ENCODE measurements around the gene S100A3.

S100A3 gene

GRCh38 chr1:153549741-153550397 lies 811 bp upstream of the S100A3 start:
- H3K27ac ChIP-seq (ENCODE audit: low read depth, low read length), result no peak overlapping the region
- peaks cover 22 to 27% of the 10 kb centered on the region in 2 donors for H3K4me1 ChIP-seq (ENCODE audit: control insufficient read depth in 1 of 2, insufficient read depth in 2 of 2, low read length in 2 of 2)

GRCh38 chr1:153547560-153548551 lies 1.2 kb downstream of the S100A3 start:
- H3K9ac ChIP-seq (ENCODE audit: low read depth in 1 of 2, low read length in 2 of 2), result no peak overlapping the region
- no peak overlapping the region for H3K27ac ChIP-seq (ENCODE audit: low read depth, low read length)
- no peaks in the 10 kb centered on the region for H3K27me3 ChIP-seq (ENCODE audit: control insufficient read depth in 1 of 2, insufficient read depth in 2 of 2, low read length in 2 of 2)
- no peaks in the 10 kb centered on the region for H3K36me3 ChIP-seq (ENCODE audit: control insufficient read depth in 1 of 2, insufficient read depth in 2 of 2, low read length in 2 of 2)
- peaks cover 40 to 47% of the 10 kb centered on the region in 2 donors for H3K4me1 ChIP-seq (ENCODE audit: control insufficient read depth in 1 of 2, insufficient read depth in 2 of 2, low read length in 2 of 2)
- H3K4me3 ChIP-seq (ENCODE audit: low read depth in 1 of 2, low read length in 2 of 2), result no peak overlapping the region
- H3K9me3 ChIP-seq (ENCODE audit: control insufficient read depth in 1 of 2, low read length in 2 of 2), result no peaks in the 10 kb centered on the region

More at GRCh38 chr1:153549741-153550397, 811 bp upstream of the S100A3 start:
- Histone ChIP-seq H3K36me3 (ENCODE audit: control insufficient read depth in 1 of 2, insufficient read depth in 2 of 2, low read length in 2 of 2) (no peaks in the 10 kb centered on the region), H3K4me3 (ENCODE audit: low read depth in 1 of 2, low read length in 2 of 2) (no peak overlapping the region), H3K9ac (ENCODE audit: low read depth in 1 of 2, low read length in 2 of 2) (no peak overlapping the region), H3K9me3 (ENCODE audit: control insufficient read depth in 1 of 2, low read length in 2 of 2) (no peaks in the 10 kb centered on the region), H3K27me3 (ENCODE audit: control insufficient read depth in 1 of 2, insufficient read depth in 2 of 2, low read length in 2 of 2) (no peaks in the 10 kb centered on the region)

- no peaks in the 10 kb centered on the region for H3K9me3 ChIP-seq (ENCODE audit: control insufficient read depth in 1 of 2, low read length in 2 of 2)
- no peaks in the 10 kb centered on the region for H3K36me3 ChIP-seq (ENCODE audit: control insufficient read depth in 1 of 2, insufficient read depth in 2 of 2, low read length in 2 of 2)
- no peak overlapping the region for H3K27ac ChIP-seq (ENCODE audit: low read depth, low read length)
- H3K4me3 ChIP-seq (ENCODE audit: low read depth in 1 of 2, low read length in 2 of 2), result no peak overlapping the region
- H3K9ac ChIP-seq (ENCODE audit: low read depth in 1 of 2, low read length in 2 of 2), result no peak overlapping the region
- H3K27me3 ChIP-seq (ENCODE audit: control insufficient read depth in 1 of 2, insufficient read depth in 2 of 2, low read length in 2 of 2), result no peaks in the 10 kb centered on the region
- H3K4me1 ChIP-seq (ENCODE audit: control insufficient read depth in 1 of 2, insufficient read depth in 2 of 2, low read length in 2 of 2), result peaks cover 40 to 51% of the 10 kb centered on the region in 2 donors
These were observed 2.1 kb downstream of the S100A3 start for GRCh38 chr1:153546796-153547559.

- Histone ChIP-seq H3K4me1 (ENCODE audit: control insufficient read depth in 1 of 2, insufficient read depth in 2 of 2, low read length in 2 of 2) (peaks cover 40 to 53% of the 10 kb centered on the region in 2 donors), H3K9me3 (ENCODE audit: control insufficient read depth in 1 of 2, low read length in 2 of 2) (no peaks in the 10 kb centered on the region), H3K27me3 (ENCODE audit: control insufficient read depth in 1 of 2, insufficient read depth in 2 of 2, low read length in 2 of 2) (no peaks in the 10 kb centered on the region), H3K9ac (ENCODE audit: low read depth in 1 of 2, low read length in 2 of 2) (no peak overlapping the region), H3K27ac (ENCODE audit: low read depth, low read length) (no peak overlapping the region), H3K36me3 (ENCODE audit: control insufficient read depth in 1 of 2, insufficient read depth in 2 of 2, low read length in 2 of 2) (no peaks in the 10 kb centered on the region), H3K4me3 (ENCODE audit: low read depth in 1 of 2, low read length in 2 of 2) (no peak overlapping the region)
These were observed 2.7 kb downstream of the S100A3 start for GRCh38 chr1:153546371-153546770.

GRCh38 chr1:153545067-153546055 lies 3.7 kb downstream of the S100A3 start, which contains the start of gene S100A4:
TSS of gene S100A4 (minus strand) at chr1:153545806. CDS start at chr1:153544794, 1,012 bp downstream.
- H3K4me3 ChIP-seq (ENCODE audit: low read depth in 1 of 2, low read length in 2 of 2), result peak within 1 kb of the TSS; percentile 67 to 78

GRCh38 chr1:153544453-153545066 lies 4.5 kb downstream of the S100A3 start:
- no peaks in the 10 kb centered on the region for H3K9me3 ChIP-seq (ENCODE audit: control insufficient read depth in 1 of 2, low read length in 2 of 2)
- peak overlapping the region; percentile 76 to 85 for H3K9ac ChIP-seq (ENCODE audit: low read depth in 1 of 2, low read length in 2 of 2)
- no peaks in the 10 kb centered on the region for H3K27me3 ChIP-seq (ENCODE audit: control insufficient read depth in 1 of 2, insufficient read depth in 2 of 2, low read length in 2 of 2)
- H3K4me1 ChIP-seq (ENCODE audit: control insufficient read depth in 1 of 2, insufficient read depth in 2 of 2, low read length in 2 of 2), result peaks cover 55 to 66% of the 10 kb centered on the region in 2 donors
- H3K27ac ChIP-seq (ENCODE audit: low read depth, low read length), result peak overlapping the region; percentile 76
- H3K4me3 ChIP-seq (ENCODE audit: low read depth in 1 of 2, low read length in 2 of 2), result peak overlapping the region; percentile 67 to 78
- H3K36me3 ChIP-seq (ENCODE audit: control insufficient read depth in 1 of 2, insufficient read depth in 2 of 2, low read length in 2 of 2), result no peaks in the 10 kb centered on the region

More at GRCh38 chr1:153545067-153546055, 3.7 kb downstream of the S100A3 start, which contains the start of gene S100A4:
- no peaks in the 10 kb centered on the region for H3K9me3 ChIP-seq (ENCODE audit: control insufficient read depth in 1 of 2, low read length in 2 of 2)
- H3K27me3 ChIP-seq (ENCODE audit: control insufficient read depth in 1 of 2, insufficient read depth in 2 of 2, low read length in 2 of 2), result no peaks in the 10 kb centered on the region
- H3K27ac ChIP-seq (ENCODE audit: low read depth, low read length), result peak within 1 kb of the TSS; percentile 76
- H3K36me3 ChIP-seq (ENCODE audit: control insufficient read depth in 1 of 2, insufficient read depth in 2 of 2, low read length in 2 of 2), result no peaks in the 10 kb centered on the region
- H3K4me1 ChIP-seq (ENCODE audit: control insufficient read depth in 1 of 2, insufficient read depth in 2 of 2, low read length in 2 of 2), result peaks cover 49 to 63% of the 10 kb centered on the region in 2 donors
- peak within 1 kb of the TSS; percentile 76 to 85 for H3K9ac ChIP-seq (ENCODE audit: low read depth in 1 of 2, low read length in 2 of 2)

GRCh38 chr1:153543736-153544135 lies 5.3 kb downstream of the S100A3 start:
- no peaks in the 10 kb centered on the region for H3K36me3 ChIP-seq (ENCODE audit: control insufficient read depth in 1 of 2, insufficient read depth in 2 of 2, low read length in 2 of 2)
- peak overlapping the region in 1 of 2 donors; percentile 85 for H3K9ac ChIP-seq (ENCODE audit: low read depth in 1 of 2, low read length in 2 of 2)
- H3K27ac ChIP-seq (ENCODE audit: low read depth, low read length), result no peak overlapping the region
- H3K9me3 ChIP-seq (ENCODE audit: control insufficient read depth in 1 of 2, low read length in 2 of 2), result no peaks in the 10 kb centered on the region
- H3K4me3 ChIP-seq (ENCODE audit: low read depth in 1 of 2, low read length in 2 of 2), result peak overlapping the region in 1 of 2 donors; percentile 78
- H3K27me3 ChIP-seq (ENCODE audit: control insufficient read depth in 1 of 2, insufficient read depth in 2 of 2, low read length in 2 of 2), result no peaks in the 10 kb centered on the region
- H3K4me1 ChIP-seq (ENCODE audit: control insufficient read depth in 1 of 2, insufficient read depth in 2 of 2, low read length in 2 of 2), result peaks cover 55 to 57% of the 10 kb centered on the region in 2 donors

GRCh38 chr1:153542956-153543711 lies 5.9 kb downstream of the S100A3 start:
- peaks cover 51 to 56% of the 10 kb centered on the region in 2 donors for H3K4me1 ChIP-seq (ENCODE audit: control insufficient read depth in 1 of 2, insufficient read depth in 2 of 2, low read length in 2 of 2)
- H3K27me3 ChIP-seq (ENCODE audit: control insufficient read depth in 1 of 2, insufficient read depth in 2 of 2, low read length in 2 of 2), result no peaks in the 10 kb centered on the region
- H3K36me3 ChIP-seq (ENCODE audit: control insufficient read depth in 1 of 2, insufficient read depth in 2 of 2, low read length in 2 of 2), result no peaks in the 10 kb centered on the region
- H3K9me3 ChIP-seq (ENCODE audit: control insufficient read depth in 1 of 2, low read length in 2 of 2), result no peaks in the 10 kb centered on the region
- no peak overlapping the region for H3K4me3 ChIP-seq (ENCODE audit: low read depth in 1 of 2, low read length in 2 of 2)
- no peak overlapping the region for H3K9ac ChIP-seq (ENCODE audit: low read depth in 1 of 2, low read length in 2 of 2)
- H3K27ac ChIP-seq (ENCODE audit: low read depth, low read length), result no peak overlapping the region
